Measurements from ENCODE around the gene HDLBP. TPM values are rescaled to one million over a fixed set of nuclear protein-coding genes. Genes with fewer than 3 reads are reported as not detected.

Gene HDLBP
- total RNA-seq, 1 donor from 2014 or later, result 300 TPM

DNA sequence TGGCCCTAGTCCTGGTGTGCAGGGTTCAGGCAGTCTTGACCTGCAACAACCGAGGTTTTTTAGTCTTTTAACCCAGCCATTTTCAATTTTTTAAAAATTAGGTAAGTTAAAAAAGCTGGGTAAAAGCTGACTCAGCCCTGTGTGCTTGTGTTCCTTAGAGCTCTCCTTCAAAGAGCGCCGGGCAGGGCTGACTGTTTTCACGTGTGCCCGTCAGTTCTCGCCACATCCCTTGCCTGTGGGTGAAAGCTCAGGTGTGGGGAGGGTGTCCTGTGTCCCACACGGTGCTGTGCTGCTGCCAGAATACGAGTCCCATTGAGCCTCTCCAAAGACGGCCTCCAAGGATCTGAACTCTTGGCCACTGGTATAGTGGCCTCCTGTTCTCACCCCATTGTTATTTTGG is 132.3 kb downstream of the HDLBP start:
- intact Hi-C loops (cut with DNase I), result no loop called here
- H3K36me3 ChIP-seq, result peaks cover 0 to 17% of the 10 kb centered on the region in 2 donors
- no peak for DNase-seq (ENCODE audit: extremely low spot score in 2 of 2)
- H3K4me1 ChIP-seq, result no peaks in the 10 kb centered on the region
- H3K27ac ChIP-seq, result no peak overlapping the region
- no peak overlapping the region for H3K4me3 ChIP-seq
- no peaks in the 10 kb centered on the region for H3K9me3 ChIP-seq
- H3K27me3 ChIP-seq, result no peaks in the 10 kb centered on the region
- TF ChIP-seq POLR2A (IDR thresholded peaks at IDR 0.05), result no peak
- no peak for TF ChIP-seq POLR2AphosphoS5 (IDR thresholded peaks at IDR 0.05; ENCODE audit: insufficient read depth in 1 of 2, low read depth in 1 of 2)
- TF ChIP-seq, protein P1, sequence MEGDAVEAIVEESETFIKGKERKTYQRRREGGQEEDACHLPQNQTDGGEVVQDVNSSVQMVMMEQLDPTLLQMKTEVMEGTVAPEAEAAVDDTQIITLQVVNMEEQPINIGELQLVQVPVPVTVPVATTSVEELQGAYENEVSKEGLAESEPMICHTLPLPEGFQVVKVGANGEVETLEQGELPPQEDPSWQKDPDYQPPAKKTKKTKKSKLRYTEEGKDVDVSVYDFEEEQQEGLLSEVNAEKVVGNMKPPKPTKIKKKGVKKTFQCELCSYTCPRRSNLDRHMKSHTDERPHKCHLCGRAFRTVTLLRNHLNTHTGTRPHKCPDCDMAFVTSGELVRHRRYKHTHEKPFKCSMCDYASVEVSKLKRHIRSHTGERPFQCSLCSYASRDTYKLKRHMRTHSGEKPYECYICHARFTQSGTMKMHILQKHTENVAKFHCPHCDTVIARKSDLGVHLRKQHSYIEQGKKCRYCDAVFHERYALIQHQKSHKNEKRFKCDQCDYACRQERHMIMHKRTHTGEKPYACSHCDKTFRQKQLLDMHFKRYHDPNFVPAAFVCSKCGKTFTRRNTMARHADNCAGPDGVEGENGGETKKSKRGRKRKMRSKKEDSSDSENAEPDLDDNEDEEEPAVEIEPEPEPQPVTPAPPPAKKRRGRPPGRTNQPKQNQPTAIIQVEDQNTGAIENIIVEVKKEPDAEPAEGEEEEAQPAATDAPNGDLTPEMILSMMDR (IDR thresholded peaks at IDR 0.05), result no peak

DNA sequence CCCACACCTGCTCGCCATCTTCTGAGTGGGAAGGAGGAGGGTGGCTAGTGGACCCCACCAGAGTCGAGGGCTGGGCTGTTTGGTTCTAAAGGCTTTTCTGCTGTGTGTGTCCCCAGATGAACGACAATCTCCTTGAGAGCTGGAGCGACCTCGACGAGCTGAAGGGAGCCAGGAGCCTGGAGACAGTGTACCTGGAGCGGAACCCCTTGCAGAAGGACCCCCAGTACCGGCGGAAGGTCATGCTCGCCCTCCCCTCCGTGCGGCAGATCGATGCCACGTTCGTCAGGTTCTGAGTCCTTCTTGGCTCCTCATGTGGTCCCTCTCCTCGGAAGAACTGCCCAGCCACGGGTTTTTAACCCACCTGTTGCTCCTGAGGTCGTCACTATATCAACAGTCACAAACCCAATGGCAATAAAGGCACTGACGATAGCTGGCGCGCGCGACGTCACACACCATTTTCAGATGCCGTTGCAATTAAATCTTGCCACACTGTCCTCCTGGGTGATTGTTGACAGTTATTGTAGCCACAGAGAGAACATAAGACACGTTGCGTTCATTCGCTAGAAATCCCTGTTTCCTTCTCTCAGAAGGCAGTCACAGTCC is 132.8 kb downstream of the HDLBP start:
- TF ChIP-seq, protein P1 (IDR thresholded peaks at IDR 0.05), result no peak
- H3K9me3 ChIP-seq, result no peaks in the 10 kb centered on the region
- H3K36me3 ChIP-seq, result peaks cover 0 to 22% of the 10 kb centered on the region in 2 donors
- DNase-seq (ENCODE audit: extremely low spot score in 2 of 2), result no peak
- intact Hi-C loops (cut with DNase I), result no loop called here
- H3K27me3 ChIP-seq, result no peaks in the 10 kb centered on the region
- no peaks in the 10 kb centered on the region for H3K4me1 ChIP-seq
- H3K4me3 ChIP-seq, result no peak overlapping the region
- H3K27ac ChIP-seq, result no peak overlapping the region

DNA sequence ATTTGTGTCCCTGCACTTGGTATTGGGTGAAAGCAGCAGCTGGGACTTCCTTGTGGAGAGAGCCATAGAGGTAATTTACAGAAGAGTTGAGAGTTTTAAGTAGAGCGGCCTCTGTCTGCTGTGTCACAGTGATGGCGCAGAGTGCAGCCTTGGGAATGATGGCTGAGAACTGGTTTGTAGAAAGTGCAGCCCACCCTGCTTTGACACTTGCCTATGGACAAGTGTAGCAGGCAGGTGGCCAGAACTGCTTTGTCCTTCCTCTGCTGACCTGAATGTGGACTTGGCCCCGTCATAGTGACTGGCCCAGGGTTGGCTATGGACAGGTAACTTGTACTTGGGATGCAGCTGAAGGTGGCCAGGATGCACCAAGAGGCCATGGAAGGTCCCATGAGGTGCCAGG is 133.3 kb downstream of the HDLBP start:
- Histone ChIP-seq H3K9me3 (no peaks in the 10 kb centered on the region), H3K27ac (no peak overlapping the region), H3K27me3 (no peaks in the 10 kb centered on the region), H3K36me3 (peaks cover 0 to 25% of the 10 kb centered on the region in 2 donors), H3K4me3 (no peak overlapping the region), H3K4me1 (no peaks in the 10 kb centered on the region)
- no peak for DNase-seq (ENCODE audit: extremely low spot score in 2 of 2)
- TF ChIP-seq POLR2A (IDR thresholded peaks at IDR 0.05), result no peak
- TF ChIP-seq, protein P1 (IDR thresholded peaks at IDR 0.05), result no peak
- no peak for TF ChIP-seq POLR2AphosphoS5 (IDR thresholded peaks at IDR 0.05; ENCODE audit: insufficient read depth in 1 of 2, low read depth in 1 of 2)
- intact Hi-C loops (cut with DNase I), result no loop called here

DNA sequence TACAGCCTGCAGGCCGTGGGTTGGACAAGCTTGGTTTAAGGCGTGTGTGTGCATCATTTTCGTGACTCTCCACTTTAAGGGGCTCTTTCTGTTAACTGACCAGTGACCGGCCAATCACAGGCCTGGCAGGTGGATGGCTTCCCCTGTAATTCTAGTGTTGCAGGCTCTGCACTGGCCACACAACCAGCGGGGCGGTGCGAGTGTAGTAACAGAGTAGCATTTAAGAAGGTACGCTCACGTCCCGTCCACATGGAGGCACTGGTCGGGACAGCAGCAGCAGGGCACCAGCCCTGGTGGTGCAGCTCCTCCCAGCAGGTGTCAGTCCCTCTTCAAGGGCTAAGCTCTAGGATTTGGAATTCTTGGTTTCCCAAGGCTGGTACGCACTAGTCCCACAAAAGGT is 135.0 kb downstream of the HDLBP start:
- no peak for DNase-seq (ENCODE audit: extremely low spot score in 2 of 2)
- H3K36me3 ChIP-seq, result peaks cover 0 to 28% of the 10 kb centered on the region in 2 donors
- no peak for TF ChIP-seq POLR2AphosphoS5 (IDR thresholded peaks at IDR 0.05; ENCODE audit: insufficient read depth in 1 of 2, low read depth in 1 of 2)
- TF ChIP-seq, protein P1 (IDR thresholded peaks at IDR 0.05), result no peak
- no peak for TF ChIP-seq POLR2A (IDR thresholded peaks at IDR 0.05)
- H3K4me3 ChIP-seq, result no peak overlapping the region
- no peaks in the 10 kb centered on the region for H3K4me1 ChIP-seq
- H3K9me3 ChIP-seq, result no peaks in the 10 kb centered on the region
- no peak overlapping the region for H3K27ac ChIP-seq
- intact Hi-C loops (cut with DNase I), result no loop called here
- no peaks in the 10 kb centered on the region for H3K27me3 ChIP-seq

DNA sequence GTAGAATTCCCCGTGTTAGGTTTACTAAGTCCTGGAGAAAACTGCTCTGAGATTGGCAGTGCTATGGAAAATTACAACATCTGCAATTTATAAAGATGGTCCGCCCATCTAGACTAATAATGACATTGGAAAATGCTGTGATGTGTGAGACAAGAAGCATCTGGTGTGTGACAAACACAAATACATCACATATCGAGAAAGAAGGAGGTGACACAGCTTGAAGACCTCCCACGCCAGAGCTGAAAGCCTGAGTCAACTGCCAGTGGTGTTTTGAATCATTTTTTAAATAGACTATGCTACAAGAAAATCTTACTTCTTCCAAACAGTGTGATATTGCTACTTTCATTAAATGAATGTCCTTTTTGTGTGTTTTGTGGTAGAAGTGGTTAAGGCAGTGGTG is 135.6 kb downstream of the HDLBP start:
- H3K36me3 ChIP-seq, result peaks cover 0 to 33% of the 10 kb centered on the region in 2 donors

More for the DNA sequence above, 135.6 kb downstream of the HDLBP start:
- intact Hi-C loops (cut with DNase I), result loop anchor here (5.0 kb wide), 1 partner anchor 107 kb away; no protein-coding TSS in a partner anchor
- H3K27ac ChIP-seq, result no peak overlapping the region
- no peaks in the 10 kb centered on the region for H3K27me3 ChIP-seq
- no peaks in the 10 kb centered on the region for H3K9me3 ChIP-seq
- no peak overlapping the region for H3K4me3 ChIP-seq
- TF ChIP-seq, protein P1 (IDR thresholded peaks at IDR 0.05), result no peak
- no peak for TF ChIP-seq POLR2A (IDR thresholded peaks at IDR 0.05)
- TF ChIP-seq POLR2AphosphoS5 (IDR thresholded peaks at IDR 0.05; ENCODE audit: insufficient read depth in 1 of 2, low read depth in 1 of 2), result no peak
- no peak for DNase-seq (ENCODE audit: extremely low spot score in 2 of 2)
- no peaks in the 10 kb centered on the region for H3K4me1 ChIP-seq
